Measurements from ENCODE around the gene C10orf105. TPM values are rescaled to one million over a fixed set of nuclear protein-coding genes. Genes with fewer than 3 reads are reported as not detected.

Gene C10orf105
- polyA plus RNA-seq, 1 of the 3 experiments (the other 2 are of a cell fraction): not detected

DNA sequence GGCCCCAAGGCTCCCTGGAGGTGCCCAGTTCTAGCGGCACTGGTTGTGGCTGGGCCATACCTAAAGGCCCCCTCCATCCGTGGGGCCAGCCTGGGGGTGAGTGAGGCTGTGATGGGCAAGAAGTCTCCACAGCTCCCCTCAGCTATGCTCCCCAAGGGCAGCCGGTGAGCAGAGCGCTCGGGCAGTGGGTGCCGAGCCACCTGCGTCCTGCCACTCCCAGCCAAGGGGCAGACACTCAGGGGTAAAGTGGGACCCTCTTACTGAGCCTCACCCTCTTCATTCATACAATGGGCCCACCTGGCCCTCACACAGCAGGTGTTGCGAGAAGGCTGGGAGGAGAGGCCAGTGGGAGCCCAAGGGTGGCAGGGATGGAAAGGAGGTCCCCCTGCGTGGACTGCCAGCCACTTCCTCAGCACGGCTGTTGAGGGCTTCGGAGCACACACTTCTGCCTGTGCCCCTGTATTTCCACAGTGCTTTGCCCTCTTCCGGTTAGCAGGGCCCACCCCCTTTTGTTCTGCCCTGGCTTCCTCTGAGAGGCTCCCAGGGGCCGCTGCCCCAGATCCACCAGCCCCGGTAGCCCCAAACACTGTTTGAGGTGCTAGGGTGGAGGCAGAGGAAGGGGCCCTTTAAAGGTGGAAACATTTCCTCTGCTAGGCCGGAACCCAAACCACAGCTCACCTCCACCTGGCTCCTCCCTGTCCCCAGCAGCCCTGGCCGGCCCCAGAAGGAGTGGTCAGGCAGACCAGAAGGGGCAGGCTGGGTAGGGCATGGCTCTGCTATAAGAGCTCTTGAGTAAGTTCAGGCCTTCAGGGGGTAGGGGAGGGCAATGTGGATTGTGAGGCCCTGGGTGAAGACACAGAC, 16.4 kb upstream of the C10orf105 start:
- CTCF ChIA-PET: interaction anchor here (1.1 to 2.0 kb wide), 4 partner anchors 11 to 37 kb away, joined by 3 to 5 read pairs (median 4); partner anchors contain the start of gene VSIR
- Histone ChIP-seq H3K9me2 (no peaks in the 10 kb centered on the region), H3K9me3 (no peaks in the 10 kb centered on the region), H3K36me3 (replicated peaks in 1 of 2; ENCODE audit: control insufficient read depth in 1 of 2, insufficient read depth in 2 of 2, low read length in 1 of 2) (no peaks in the 10 kb centered on the region), H3K27me3 (ENCODE audit: insufficient read depth) (no peaks in the 10 kb centered on the region; the same call in 1 of the 2 replicates), H3K79me2 (ENCODE audit: insufficient read depth) (no peaks in the 10 kb centered on the region), H3K27ac (ENCODE audit: low read depth in 2 of 2, low read length in 1 of 2) (no peak overlapping the region), H4K20me1 (ENCODE audit: insufficient read depth) (no peaks in the 10 kb centered on the region), H3F3A (replicated peaks; ENCODE audit: insufficient read depth) (no peaks in the 10 kb centered on the region), H2AFZ (ENCODE audit: low read depth) (no peak overlapping the region), H3K4me2 (no peak overlapping the region), H3K4me1 (ENCODE audit: control insufficient read depth in 1 of 2, insufficient read depth in 2 of 2, low read depth in 1 of 2, low read length in 1 of 2) (peaks cover 0 to 32% of the 10 kb centered on the region in 2 experiments; a peak in 1 of 4 replicates), H3K4me3 (ENCODE audit: low read depth in 2 of 2, low read length in 1 of 2) (no peak overlapping the region), H3K9ac (no peak overlapping the region)
- 85% methylated on average over 8 of the region's 16 CpGs for WGBS (ENCODE audit: low lambda C conversion rate)
- no peak for TF ChIP-seq IRF3 (IDR thresholded peaks at IDR 0.05; ENCODE audit: low read depth, low read length)
- TF ChIP-seq, protein P1, sequence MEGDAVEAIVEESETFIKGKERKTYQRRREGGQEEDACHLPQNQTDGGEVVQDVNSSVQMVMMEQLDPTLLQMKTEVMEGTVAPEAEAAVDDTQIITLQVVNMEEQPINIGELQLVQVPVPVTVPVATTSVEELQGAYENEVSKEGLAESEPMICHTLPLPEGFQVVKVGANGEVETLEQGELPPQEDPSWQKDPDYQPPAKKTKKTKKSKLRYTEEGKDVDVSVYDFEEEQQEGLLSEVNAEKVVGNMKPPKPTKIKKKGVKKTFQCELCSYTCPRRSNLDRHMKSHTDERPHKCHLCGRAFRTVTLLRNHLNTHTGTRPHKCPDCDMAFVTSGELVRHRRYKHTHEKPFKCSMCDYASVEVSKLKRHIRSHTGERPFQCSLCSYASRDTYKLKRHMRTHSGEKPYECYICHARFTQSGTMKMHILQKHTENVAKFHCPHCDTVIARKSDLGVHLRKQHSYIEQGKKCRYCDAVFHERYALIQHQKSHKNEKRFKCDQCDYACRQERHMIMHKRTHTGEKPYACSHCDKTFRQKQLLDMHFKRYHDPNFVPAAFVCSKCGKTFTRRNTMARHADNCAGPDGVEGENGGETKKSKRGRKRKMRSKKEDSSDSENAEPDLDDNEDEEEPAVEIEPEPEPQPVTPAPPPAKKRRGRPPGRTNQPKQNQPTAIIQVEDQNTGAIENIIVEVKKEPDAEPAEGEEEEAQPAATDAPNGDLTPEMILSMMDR (IDR thresholded peaks at IDR 0.05): no peak
- POLR2A ChIA-PET: no interaction called here
- DNase-seq: no peak

- Histone ChIP-seq H3K9me3 (no peaks in the 10 kb centered on the region), H3K9ac (no peak overlapping the region), H3K4me1 (ENCODE audit: control insufficient read depth in 1 of 2, insufficient read depth in 2 of 2, low read depth in 1 of 2, low read length in 1 of 2) (peaks cover 0 to 27% of the 10 kb centered on the region in 2 experiments; a peak in 1 of 4 replicates), H3K27me3 (ENCODE audit: insufficient read depth) (no peaks in the 10 kb centered on the region; the same call in 1 of the 2 replicates), H3K4me3 (ENCODE audit: low read depth in 2 of 2, low read length in 1 of 2) (no peak overlapping the region), H4K20me1 (ENCODE audit: insufficient read depth) (no peaks in the 10 kb centered on the region), H3F3A (replicated peaks; ENCODE audit: insufficient read depth) (no peaks in the 10 kb centered on the region), H3K79me2 (ENCODE audit: insufficient read depth) (no peaks in the 10 kb centered on the region), H3K4me2 (no peak overlapping the region), H3K36me3 (replicated peaks in 1 of 2; ENCODE audit: control insufficient read depth in 1 of 2, insufficient read depth in 2 of 2, low read length in 1 of 2) (no peaks in the 10 kb centered on the region), H3K9me2 (no peaks in the 10 kb centered on the region), H2AFZ (ENCODE audit: low read depth) (no peak overlapping the region), H3K27ac (ENCODE audit: low read depth in 2 of 2, low read length in 1 of 2) (no peak overlapping the region)
- 39% methylated on average over 5 of the region's 5 CpGs for WGBS (ENCODE audit: low lambda C conversion rate)
- DNase-seq: no peak
- ChIA-PET POLR2A (no interaction called here), CTCF (interaction anchor here (1.3 to 2.0 kb wide), 3 partner anchors 10 to 27 kb away, joined by 3 to 5 read pairs (median 4); no protein-coding TSS in a partner anchor)
- TF ChIP-seq SMC3 (IDR thresholded peaks at IDR 0.05; ENCODE audit: low read depth, low read length) (no peak), RXRA (IDR thresholded peaks at IDR 0.05; ENCODE audit: borderline replicate concordance, low read depth) (no peak), FOXM1 (IDR thresholded peaks at IDR 0.05; ENCODE audit: low read depth) (no peak), RAD21 (IDR thresholded peaks at IDR 0.05; ENCODE audit: low read length) (no peak), ELF1 (IDR thresholded peaks at IDR 0.05) (no peak), RFX5 (IDR thresholded peaks at IDR 0.05; ENCODE audit: low read length) (no peak), POLR2AphosphoS5 (IDR thresholded peaks at IDR 0.05; ENCODE audit: low read depth, low read length) (no peak), TEAD4 (IDR thresholded peaks at IDR 0.05; ENCODE audit: borderline replicate concordance, insufficient read depth) (no peak), YY1 (IDR thresholded peaks at IDR 0.05; ENCODE audit: low read depth) (no peak), SIN3A (IDR thresholded peaks at IDR 0.05; ENCODE audit: borderline replicate concordance, low read depth, low read length) (no peak)
- TF ChIP-seq, protein P2, sequence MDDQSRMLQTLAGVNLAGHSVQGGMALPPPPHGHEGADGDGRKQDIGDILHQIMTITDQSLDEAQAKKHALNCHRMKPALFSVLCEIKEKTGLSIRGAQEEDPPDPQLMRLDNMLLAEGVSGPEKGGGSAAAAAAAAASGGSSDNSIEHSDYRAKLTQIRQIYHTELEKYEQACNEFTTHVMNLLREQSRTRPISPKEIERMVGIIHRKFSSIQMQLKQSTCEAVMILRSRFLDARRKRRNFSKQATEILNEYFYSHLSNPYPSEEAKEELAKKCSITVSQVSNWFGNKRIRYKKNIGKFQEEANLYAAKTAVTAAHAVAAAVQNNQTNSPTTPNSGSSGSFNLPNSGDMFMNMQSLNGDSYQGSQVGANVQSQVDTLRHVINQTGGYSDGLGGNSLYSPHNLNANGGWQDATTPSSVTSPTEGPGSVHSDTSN (IDR thresholded peaks at IDR 0.05): no peak
- TF ChIP-seq, protein P3, sequence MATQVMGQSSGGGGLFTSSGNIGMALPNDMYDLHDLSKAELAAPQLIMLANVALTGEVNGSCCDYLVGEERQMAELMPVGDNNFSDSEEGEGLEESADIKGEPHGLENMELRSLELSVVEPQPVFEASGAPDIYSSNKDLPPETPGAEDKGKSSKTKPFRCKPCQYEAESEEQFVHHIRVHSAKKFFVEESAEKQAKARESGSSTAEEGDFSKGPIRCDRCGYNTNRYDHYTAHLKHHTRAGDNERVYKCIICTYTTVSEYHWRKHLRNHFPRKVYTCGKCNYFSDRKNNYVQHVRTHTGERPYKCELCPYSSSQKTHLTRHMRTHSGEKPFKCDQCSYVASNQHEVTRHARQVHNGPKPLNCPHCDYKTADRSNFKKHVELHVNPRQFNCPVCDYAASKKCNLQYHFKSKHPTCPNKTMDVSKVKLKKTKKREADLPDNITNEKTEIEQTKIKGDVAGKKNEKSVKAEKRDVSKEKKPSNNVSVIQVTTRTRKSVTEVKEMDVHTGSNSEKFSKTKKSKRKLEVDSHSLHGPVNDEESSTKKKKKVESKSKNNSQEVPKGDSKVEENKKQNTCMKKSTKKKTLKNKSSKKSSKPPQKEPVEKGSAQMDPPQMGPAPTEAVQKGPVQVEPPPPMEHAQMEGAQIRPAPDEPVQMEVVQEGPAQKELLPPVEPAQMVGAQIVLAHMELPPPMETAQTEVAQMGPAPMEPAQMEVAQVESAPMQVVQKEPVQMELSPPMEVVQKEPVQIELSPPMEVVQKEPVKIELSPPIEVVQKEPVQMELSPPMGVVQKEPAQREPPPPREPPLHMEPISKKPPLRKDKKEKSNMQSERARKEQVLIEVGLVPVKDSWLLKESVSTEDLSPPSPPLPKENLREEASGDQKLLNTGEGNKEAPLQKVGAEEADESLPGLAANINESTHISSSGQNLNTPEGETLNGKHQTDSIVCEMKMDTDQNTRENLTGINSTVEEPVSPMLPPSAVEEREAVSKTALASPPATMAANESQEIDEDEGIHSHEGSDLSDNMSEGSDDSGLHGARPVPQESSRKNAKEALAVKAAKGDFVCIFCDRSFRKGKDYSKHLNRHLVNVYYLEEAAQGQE (IDR thresholded peaks at IDR 0.05; ENCODE audit: low read depth, low read length): no peak
- TF ChIP-seq, protein P1 (IDR thresholded peaks at IDR 0.05): no peak
- TF ChIP-seq, protein P4, sequence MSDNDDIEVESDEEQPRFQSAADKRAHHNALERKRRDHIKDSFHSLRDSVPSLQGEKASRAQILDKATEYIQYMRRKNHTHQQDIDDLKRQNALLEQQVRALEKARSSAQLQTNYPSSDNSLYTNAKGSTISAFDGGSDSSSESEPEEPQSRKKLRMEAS (IDR thresholded peaks at IDR 0.05; ENCODE audit: low read depth): no peak
These were observed 15.2 kb upstream of the C10orf105 start for GRCh38 chr10:71734797-71735196.
